SKM-1 treated with dmso at 0.1 percent for 144 hours (cell line): ENCODE measurements around the gene PMM2.

Source experiments
- DNase-seq: peaks from one replicate; lab custom pipeline; 2025; ENCODE audit not compliant: unreplicated experiment; lab: John Stamatoyannopoulos, UW

PMM2 gene

GRCh38 chr16:8797364-8798173 is at the start of gene PMM2, which contains the start of gene TMEM186:
Gene PMM2, plus strand, starts transcription at chr16:8797839. Its CDS starts 44 bp downstream, at chr16:8797883.
Gene TMEM186, minus strand, starts transcription at chr16:8797639. Its CDS starts 25 bp downstream, at chr16:8797614.
- DNase-seq: peak; percentile 94

GRCh38 chr16:8748944-8749343 is 48.7 kb upstream of the PMM2 start:
- DNase-seq: peak; percentile 55

- no peak for DNase-seq
Observed at GRCh38 chr16:8751481-8752311, 45.9 kb upstream of the PMM2 start.

GRCh38 chr16:8752706-8753105 is 44.9 kb upstream of the PMM2 start:
- DNase-seq: no peak

DNA sequence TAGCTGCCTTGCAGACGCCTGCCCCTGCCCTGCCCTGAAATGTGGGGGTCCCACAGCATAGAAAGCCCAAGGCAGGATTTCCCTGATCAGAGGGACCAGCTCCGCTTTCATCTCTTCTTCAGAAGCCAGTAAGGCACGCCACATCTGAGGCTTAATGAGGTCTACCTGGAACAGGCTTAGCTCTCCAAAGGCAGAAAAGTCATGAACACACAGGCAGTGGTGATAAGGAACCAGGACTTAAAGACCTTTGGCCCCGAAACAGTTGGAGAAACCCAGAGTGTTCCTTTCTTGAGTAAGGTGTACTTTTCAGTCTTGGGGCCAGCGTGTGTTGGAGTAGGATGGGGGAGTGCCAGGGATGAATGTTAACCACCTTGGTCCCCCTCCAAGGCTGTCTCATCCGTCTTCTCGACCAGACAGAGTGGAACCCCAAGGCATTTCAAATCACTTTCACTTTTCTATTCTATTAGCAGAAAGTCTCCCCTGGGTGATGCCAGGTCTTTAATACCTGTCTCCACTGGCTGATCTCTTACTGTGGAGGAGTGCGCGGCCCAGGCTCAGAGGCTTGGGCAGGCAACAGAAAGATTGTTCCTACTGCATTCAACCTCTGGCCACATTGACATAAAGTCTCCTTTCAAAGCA is 44.1 kb upstream of the PMM2 start:
- no peak for DNase-seq

- DNase-seq: no peak
Observed at GRCh38 chr16:8756755-8757154, 40.9 kb upstream of the PMM2 start.

DNA sequence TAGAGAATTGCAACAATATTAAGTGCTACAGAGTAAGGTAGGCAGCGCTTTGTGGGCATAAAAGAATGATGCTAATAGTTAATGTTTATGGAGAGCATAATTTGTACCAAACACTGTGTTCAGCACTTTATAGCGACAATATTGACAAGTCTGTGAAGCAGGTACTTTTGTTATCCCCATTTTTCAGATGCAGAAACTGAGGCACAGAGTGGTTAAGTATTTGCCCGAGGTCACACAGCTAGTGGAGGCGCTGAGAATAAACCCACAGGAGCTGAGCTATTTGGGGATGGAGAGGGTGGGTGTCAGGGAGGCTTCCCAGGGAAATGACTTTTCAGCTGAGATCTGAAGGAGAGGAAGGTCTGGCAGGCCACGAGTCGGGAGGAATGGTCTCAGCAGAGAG is 39.6 kb upstream of the PMM2 start:
- no peak for DNase-seq

GRCh38 chr16:8760021-8760420 is 37.6 kb upstream of the PMM2 start:
- DNase-seq: no peak

- no peak for DNase-seq
Observed at GRCh38 chr16:8761078-8761477, 36.6 kb upstream of the PMM2 start.

DNA sequence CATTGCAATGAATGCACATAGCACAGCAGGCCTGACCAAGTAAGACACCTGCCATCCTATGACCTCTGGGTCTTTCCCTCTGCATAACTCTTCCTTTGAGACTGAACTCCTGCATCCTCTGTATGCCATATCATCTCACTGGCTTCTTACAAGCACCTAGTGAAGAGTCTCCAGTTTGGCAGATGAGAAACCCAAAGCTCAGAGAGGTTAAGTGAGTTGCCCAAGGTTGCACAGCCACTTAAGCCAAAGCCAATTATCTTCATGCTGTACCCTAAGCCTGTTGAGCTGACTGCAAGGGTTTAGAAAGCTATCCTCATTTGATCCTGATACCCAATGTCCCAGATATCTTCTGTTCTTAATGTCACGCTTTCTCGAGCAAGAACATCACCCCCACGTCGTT is 35.4 kb upstream of the PMM2 start:
- DNase-seq: no peak

- DNase-seq: no peak
Observed at GRCh38 chr16:8763083-8763482, 34.6 kb upstream of the PMM2 start.

DNA sequence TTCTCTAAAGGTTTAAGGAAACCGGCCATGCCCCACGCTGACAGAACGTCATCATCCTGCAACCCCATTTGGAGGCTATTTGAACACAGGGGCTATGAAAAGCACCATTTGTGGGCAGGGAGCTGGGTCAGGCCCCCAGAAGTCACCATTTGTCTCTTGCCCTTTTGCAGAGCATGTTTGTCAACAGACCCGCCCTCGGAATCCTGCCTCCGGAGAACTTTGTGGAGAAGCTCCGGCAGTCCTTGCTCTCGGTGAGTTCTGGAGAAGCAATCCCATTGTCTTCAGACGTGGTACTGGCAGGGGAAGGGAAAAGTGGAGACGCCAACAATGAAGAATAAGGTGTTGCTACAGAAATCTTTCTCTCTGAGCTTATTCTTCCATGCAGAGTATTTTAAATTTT is 33.7 kb upstream of the PMM2 start:
- DNase-seq: no peak

DNA sequence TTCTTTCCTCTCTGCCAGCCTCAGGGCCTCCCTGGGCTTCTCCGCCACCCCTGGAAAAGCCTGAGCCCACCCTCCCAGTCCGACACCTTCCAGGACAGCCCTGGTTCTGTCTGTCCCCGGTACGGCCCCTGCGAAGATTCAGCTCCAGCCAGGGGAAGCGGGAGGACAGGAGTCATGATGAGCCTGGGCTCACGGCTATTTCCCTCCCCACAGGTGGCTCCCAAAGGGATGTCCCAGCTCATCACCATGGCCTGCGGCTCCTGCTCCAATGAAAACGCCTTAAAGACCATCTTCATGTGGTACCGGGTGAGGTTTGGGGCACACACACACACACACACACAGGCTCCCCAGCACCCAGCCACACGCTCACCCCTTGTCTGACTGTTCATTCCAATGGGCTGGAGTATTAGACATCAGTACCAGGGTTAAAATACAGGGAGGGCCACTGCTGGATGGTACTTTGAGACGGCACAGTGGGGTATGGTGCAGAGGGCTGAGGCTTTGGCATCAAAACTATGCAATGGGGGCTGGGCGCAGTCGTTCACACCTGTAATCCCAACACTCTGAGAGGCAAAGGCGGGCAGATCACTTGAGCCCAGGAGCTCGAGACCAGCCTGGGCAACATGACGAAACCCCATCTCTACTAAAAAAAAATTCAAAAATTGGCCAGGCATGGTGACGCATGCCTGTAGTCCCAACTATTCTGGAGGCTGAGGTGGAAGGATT is 33.0 kb upstream of the PMM2 start:
- DNase-seq: no peak

DNA sequence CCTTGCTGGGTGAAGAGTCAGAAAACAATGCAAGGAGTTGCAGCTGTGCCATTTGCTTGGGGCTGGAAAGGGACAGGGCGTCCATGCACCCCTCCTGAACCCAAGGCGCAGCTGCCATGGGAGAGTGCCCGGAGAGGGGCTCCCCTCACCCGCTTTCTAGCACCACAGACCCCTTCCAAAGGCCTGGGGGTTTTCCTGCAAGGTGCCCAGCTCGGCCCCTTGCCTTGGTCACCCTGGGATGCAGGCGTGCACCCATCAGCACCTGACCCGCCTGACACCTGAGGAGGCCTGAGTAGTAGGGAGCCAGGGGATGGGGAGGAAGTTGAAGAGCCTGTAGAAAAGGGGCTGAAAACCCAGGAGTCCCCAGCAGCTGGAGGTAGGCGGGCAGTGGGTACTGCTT is 30.5 kb upstream of the PMM2 start:
- DNase-seq: no peak

- no peak for DNase-seq
Observed at GRCh38 chr16:8768283-8768682, 29.4 kb upstream of the PMM2 start.

DNA sequence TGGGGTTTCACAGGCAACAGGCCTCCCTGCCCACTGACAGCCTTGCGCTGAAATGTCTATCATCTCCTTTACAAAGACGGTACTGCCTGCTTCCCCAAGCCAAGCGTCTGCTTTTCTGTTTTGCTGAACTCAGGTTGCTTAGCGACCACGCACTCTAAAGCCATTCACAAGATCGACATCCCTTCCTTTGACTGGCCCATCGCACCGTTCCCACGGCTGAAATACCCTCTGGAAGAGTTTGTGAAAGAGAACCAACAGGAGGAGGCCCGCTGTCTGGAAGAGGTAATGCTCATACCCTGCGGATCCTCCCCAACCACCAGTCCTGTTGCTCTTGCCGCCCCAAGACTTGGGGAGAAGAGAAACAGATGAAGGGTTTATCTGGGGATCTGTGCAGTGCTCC is 28.9 kb upstream of the PMM2 start:
- DNase-seq: no peak

GRCh38 chr16:8773537-8773936 is 24.1 kb upstream of the PMM2 start:
- DNase-seq: no peak

GRCh38 chr16:8774208-8774607 is 23.4 kb upstream of the PMM2 start:
- no peak for DNase-seq

GRCh38 chr16:8775359-8775758 is 22.3 kb upstream of the PMM2 start:
- no peak for DNase-seq

- no peak for DNase-seq
Observed at GRCh38 chr16:8776129-8776584, 21.5 kb upstream of the PMM2 start.

GRCh38 chr16:8777217-8777616 is 20.4 kb upstream of the PMM2 start:
- DNase-seq: no peak
